ENCODE data around the gene GSTCD. TPM values are rescaled to one million over a fixed set of nuclear protein-coding genes. Genes with fewer than 3 reads are reported as not detected.
"Not testable (repeated sequence)": the region's sequence is repeated elsewhere in the genome, so short reads cannot be mapped to it uniquely, and the experiment has no call there.

GSTCD gene
- total RNA-seq, 1 donor from 2014 or later = 13.9 TPM

DNA sequence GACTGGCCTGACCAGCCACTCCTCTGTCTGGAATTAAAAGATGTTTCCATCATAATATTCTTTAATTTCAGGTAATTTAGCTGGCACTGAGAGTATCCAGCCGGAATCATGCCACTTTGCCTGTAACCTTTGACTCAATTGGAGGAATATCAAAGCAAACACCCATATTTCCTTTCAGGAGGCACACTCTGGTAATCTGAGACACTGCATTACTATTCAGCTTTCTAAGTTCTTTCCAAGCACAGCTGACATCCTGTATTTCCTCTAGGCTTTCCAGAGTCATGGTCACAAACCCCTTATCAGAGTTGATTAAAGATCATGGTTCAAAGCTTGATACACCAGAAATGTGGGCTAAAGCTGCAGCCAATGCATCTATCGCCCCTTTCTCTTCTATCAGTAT is 29.4 kb upstream of the GSTCD start:
- TF ChIP-seq, protein P1, sequence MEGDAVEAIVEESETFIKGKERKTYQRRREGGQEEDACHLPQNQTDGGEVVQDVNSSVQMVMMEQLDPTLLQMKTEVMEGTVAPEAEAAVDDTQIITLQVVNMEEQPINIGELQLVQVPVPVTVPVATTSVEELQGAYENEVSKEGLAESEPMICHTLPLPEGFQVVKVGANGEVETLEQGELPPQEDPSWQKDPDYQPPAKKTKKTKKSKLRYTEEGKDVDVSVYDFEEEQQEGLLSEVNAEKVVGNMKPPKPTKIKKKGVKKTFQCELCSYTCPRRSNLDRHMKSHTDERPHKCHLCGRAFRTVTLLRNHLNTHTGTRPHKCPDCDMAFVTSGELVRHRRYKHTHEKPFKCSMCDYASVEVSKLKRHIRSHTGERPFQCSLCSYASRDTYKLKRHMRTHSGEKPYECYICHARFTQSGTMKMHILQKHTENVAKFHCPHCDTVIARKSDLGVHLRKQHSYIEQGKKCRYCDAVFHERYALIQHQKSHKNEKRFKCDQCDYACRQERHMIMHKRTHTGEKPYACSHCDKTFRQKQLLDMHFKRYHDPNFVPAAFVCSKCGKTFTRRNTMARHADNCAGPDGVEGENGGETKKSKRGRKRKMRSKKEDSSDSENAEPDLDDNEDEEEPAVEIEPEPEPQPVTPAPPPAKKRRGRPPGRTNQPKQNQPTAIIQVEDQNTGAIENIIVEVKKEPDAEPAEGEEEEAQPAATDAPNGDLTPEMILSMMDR (IDR thresholded peaks at IDR 0.05; ENCODE audit: partially characterized antibody, unreplicated experiment) = no peak
- Mint-ChIP-seq H3K27ac (ENCODE audit: unreplicated experiment) (no peak overlapping the region), H3K4me1 (ENCODE audit: low read depth, unreplicated experiment) (no peaks in the 10 kb centered on the region), H3K27me3 (ENCODE audit: unreplicated experiment) (no peaks in the 10 kb centered on the region), H3K4me3 (ENCODE audit: unreplicated experiment) (no peak overlapping the region), H3K36me3 (ENCODE audit: unreplicated experiment) (no peaks in the 10 kb centered on the region), H3K9me3 (ENCODE audit: unreplicated experiment) (no peaks in the 10 kb centered on the region)
- no peak for DNase-seq

DNA sequence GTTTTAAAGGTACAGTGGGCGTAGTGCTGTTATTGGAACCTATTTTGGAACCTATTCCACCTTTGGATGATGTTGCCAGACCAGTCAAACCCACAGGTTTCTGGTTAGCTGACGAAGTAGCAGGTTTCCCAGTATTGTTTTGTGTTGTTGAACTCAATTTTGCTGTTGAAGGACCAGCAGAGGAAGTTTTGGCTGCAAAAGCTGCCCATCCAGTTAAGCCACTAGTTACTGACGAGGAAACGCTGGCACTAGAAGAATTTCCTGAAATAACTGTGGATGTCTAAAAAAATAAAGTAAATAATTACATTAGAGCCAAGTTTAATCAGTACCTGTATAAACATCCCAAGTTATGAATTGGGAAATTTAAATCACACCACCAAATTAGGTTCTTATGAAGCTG is 25.5 kb upstream of the GSTCD start:
- H3K36me3 Mint-ChIP-seq (ENCODE audit: unreplicated experiment) = no peaks in the 10 kb centered on the region
- H3K4me1 Mint-ChIP-seq (ENCODE audit: low read depth, unreplicated experiment) = no peaks in the 10 kb centered on the region
- no peak overlapping the region for H3K27ac Mint-ChIP-seq (ENCODE audit: unreplicated experiment)
- H3K4me3 Mint-ChIP-seq (ENCODE audit: unreplicated experiment) = no peak overlapping the region
- TF ChIP-seq, protein P1 (IDR thresholded peaks at IDR 0.05; ENCODE audit: partially characterized antibody, unreplicated experiment) = no peak
- DNase-seq = no peak
- H3K9me3 Mint-ChIP-seq (ENCODE audit: unreplicated experiment) = no peaks in the 10 kb centered on the region
- no peaks in the 10 kb centered on the region for H3K27me3 Mint-ChIP-seq (ENCODE audit: unreplicated experiment)

GRCh38 chr4:105686571-105686970 is 22.0 kb upstream of the GSTCD start:
- H3K27me3 Mint-ChIP-seq (ENCODE audit: unreplicated experiment) = no peaks in the 10 kb centered on the region
- no peak overlapping the region for H3K4me3 Mint-ChIP-seq (ENCODE audit: unreplicated experiment)
- DNase-seq = no peak
- no peaks in the 10 kb centered on the region for H3K4me1 Mint-ChIP-seq (ENCODE audit: low read depth, unreplicated experiment)
- H3K36me3 Mint-ChIP-seq (ENCODE audit: unreplicated experiment) = no peaks in the 10 kb centered on the region
- no peak overlapping the region for H3K27ac Mint-ChIP-seq (ENCODE audit: unreplicated experiment)
- H3K9me3 Mint-ChIP-seq (ENCODE audit: unreplicated experiment) = no peaks in the 10 kb centered on the region
- TF ChIP-seq, protein P1 (IDR thresholded peaks at IDR 0.05; ENCODE audit: partially characterized antibody, unreplicated experiment) = no peak

DNA sequence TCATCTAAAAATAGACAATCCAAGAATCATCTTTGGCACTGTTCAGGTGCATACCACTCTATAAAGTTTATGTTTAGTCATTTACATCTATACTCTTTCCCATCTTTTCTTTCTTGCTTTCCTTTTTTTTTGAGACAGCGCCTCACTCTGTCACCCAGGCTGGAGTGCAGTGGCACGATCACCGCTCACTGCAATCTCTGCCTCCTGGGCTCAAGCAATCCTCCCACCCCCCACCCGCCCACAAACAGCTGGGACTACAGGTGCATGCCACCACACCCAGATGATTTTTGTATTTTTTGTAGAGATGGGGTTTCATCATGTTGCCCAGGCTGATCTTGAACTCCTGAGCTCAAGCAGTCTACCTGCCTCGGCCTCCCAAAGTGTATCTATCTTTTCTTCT is 13.8 kb upstream of the GSTCD start:
- not testable (repeated sequence) for H3K27me3 Mint-ChIP-seq (ENCODE audit: unreplicated experiment); DNase-seq; H3K27ac Mint-ChIP-seq (ENCODE audit: unreplicated experiment); H3K36me3 Mint-ChIP-seq (ENCODE audit: unreplicated experiment); H3K4me1 Mint-ChIP-seq (ENCODE audit: low read depth, unreplicated experiment); H3K9me3 Mint-ChIP-seq (ENCODE audit: unreplicated experiment); H3K4me3 Mint-ChIP-seq (ENCODE audit: unreplicated experiment)

- H3K9me3 Mint-ChIP-seq (ENCODE audit: unreplicated experiment); H3K4me3 Mint-ChIP-seq (ENCODE audit: unreplicated experiment); H3K4me1 Mint-ChIP-seq (ENCODE audit: low read depth, unreplicated experiment); H3K27me3 Mint-ChIP-seq (ENCODE audit: unreplicated experiment); H3K27ac Mint-ChIP-seq (ENCODE audit: unreplicated experiment); H3K36me3 Mint-ChIP-seq (ENCODE audit: unreplicated experiment); DNase-seq: not testable (repeated sequence)
Observed at GRCh38 chr4:105695832-105696231, 12.8 kb upstream of the GSTCD start.

- no peaks in the 10 kb centered on the region for H3K9me3 Mint-ChIP-seq (ENCODE audit: unreplicated experiment)
- H3K27me3 Mint-ChIP-seq (ENCODE audit: unreplicated experiment) = no peaks in the 10 kb centered on the region
- H3K36me3 Mint-ChIP-seq (ENCODE audit: unreplicated experiment) = no peaks in the 10 kb centered on the region
- no peak overlapping the region for H3K4me3 Mint-ChIP-seq (ENCODE audit: unreplicated experiment)
- H3K4me1 Mint-ChIP-seq (ENCODE audit: low read depth, unreplicated experiment) = no peaks in the 10 kb centered on the region
- H3K27ac Mint-ChIP-seq (ENCODE audit: unreplicated experiment) = no peak overlapping the region
- TF ChIP-seq, protein P1 (IDR thresholded peaks at IDR 0.05; ENCODE audit: partially characterized antibody, unreplicated experiment) = no peak
- DNase-seq = no peak
Observed at GRCh38 chr4:105698607-105699006, 10.0 kb upstream of the GSTCD start.
